Endothelial cell of umbilical vein (primary cell): ENCODE measurements around the gene NINJ2.

Experiments used
- CTCF ChIP-seq, 2 donors: IDR thresholded peaks; 1 replicate in 1 of 2; 2 replicates in 1 of 2; pipeline ENCODE4 v1.5.1; 2011; ENCODE audit warnings: low read length in 2 of 2, mild to moderate bottlenecking in 2 of 2, moderate library complexity in 2 of 2, control low read depth in 1 of 2, inconsistent platforms in 1 of 2, low read depth in 1 of 2; ENCODE audit not compliant: insufficient read depth in 1 of 2; ENCODE audit errors: extremely low read depth in 1 of 2
- EZH2 ChIP-seq: IDR thresholded peaks from 2 replicates; pipeline ENCODE4 v1.6.1; 2012; ENCODE audit warnings: borderline replicate concordance, low read depth, mild to moderate bottlenecking, moderate library complexity, low read length, inconsistent platforms; ENCODE audit not compliant: severe bottlenecking
- MAX ChIP-seq: IDR thresholded peaks from 2 replicates; pipeline ENCODE4 v1.6.1; 2011; ENCODE audit not compliant: insufficient read depth, insufficient read length
- MYC ChIP-seq: IDR thresholded peaks from one replicate; pipeline ENCODE4 v1.6.1; 2011; ENCODE audit warnings: mild to moderate bottlenecking, low read depth, low read length
- POLR2A ChIP-seq: IDR thresholded peaks from 2 replicates; pipeline ENCODE4 v1.6.1; 2012; ENCODE audit warnings: low read depth, mild to moderate bottlenecking, control low read depth, low read length
- POLR2AphosphoS5 ChIP-seq: IDR thresholded peaks from 2 replicates; pipeline ENCODE4 v1.6.1; 2012; ENCODE audit warnings: low read depth, mild to moderate bottlenecking, control low read depth, low read length, moderate library complexity; ENCODE audit not compliant: insufficient read depth

- TF ChIP-seq POLR2AphosphoS5 (no peak), CTCF (IDR thresholded peaks at IDR 0.05; ENCODE audit: extremely low read depth in 1 of 2, insufficient read depth in 1 of 2, low read depth in 1 of 2, low read length in 2 of 2) (no peak), POLR2A (no peak), EZH2 (no peak), MYC (no peak), MAX (no peak)
Observed at GRCh38 chr12:625998-626397, 37.2 kb downstream of the NINJ2 start.
